Vagina (tissue), 2 donors: ENCODE data around the gene PIP4K2C.

Experiments used
- CTCF ChIP-seq, 3 experiments: fragments of 450-650 bp in 2 of 3; fragments of 200-600 bp in 1 of 3; sonication (generic) in 1 of 3; IDR thresholded peaks; one replicate each; pipeline ENCODE4 v1.5.1; 2017 to 2019; ENCODE audit warnings: antibody characterized with exemption in 3 of 3, mild to moderate bottlenecking in 2 of 3, moderate library complexity in 2 of 3
- POLR2A ChIP-seq, 2 donors: fragments of 450-650 bp; IDR thresholded peaks; one replicate each; pipeline ENCODE4 v1.6.1; 2017; ENCODE audit warnings: antibody characterized with exemption in 2 of 2, mild to moderate bottlenecking in 2 of 2, moderate library complexity in 2 of 2
- POLR2AphosphoS5 ChIP-seq, 2 donors: sonication (generic); formaldehyde crosslinking; IDR thresholded peaks; one replicate each; pipeline ENCODE4 v1.9.0; 2017; ENCODE audit warnings: antibody characterized with exemption in 2 of 2, mild to moderate bottlenecking in 2 of 2, low read depth in 1 of 2; ENCODE audit not compliant: insufficient read depth in 1 of 2

GRCh38 chr12:57575771-57576612 is 15.0 kb upstream of the PIP4K2C start:
- TF ChIP-seq POLR2A (IDR thresholded peaks at IDR 0.05) (no peak), CTCF (IDR thresholded peaks at IDR 0.05) (no peak), POLR2AphosphoS5 (IDR thresholded peaks at IDR 0.05; ENCODE audit: insufficient read depth in 1 of 2, low read depth in 1 of 2) (no peak)
